OCI-LY3 (cell line): ENCODE measurements around the gene IFNW1.

Experiments used
- H2AFZ ChIP-seq: fragments of 200-600, 300-600 bp; shearing (Covaris generic); 2 replicates; pipeline ENCODE4 v1.6.0; 2014; ENCODE audit warnings: antibody characterized with exemption, low read depth, low read length
- H3K27ac ChIP-seq: fragments of 200-600, 300-600 bp; sonication (generic); 2 replicates; pipeline ENCODE4 v1.5.1; 2014; ENCODE audit warnings: mild to moderate bottlenecking, low read length, moderate library complexity, mixed read lengths
- H3K27me3 ChIP-seq: fragments of 200-600, 300-600 bp; sonication (generic); 2 replicates; pipeline ENCODE4 v1.6.1; 2014; ENCODE audit warnings: low read depth, low read length, mixed read lengths
- H3K36me3 ChIP-seq: fragments of 200-600, 300-600 bp; sonication (generic); replicated peaks from 2 replicates; pipeline ENCODE3; 2014; ENCODE audit warnings: low read depth, low read length, mixed read lengths
- H3K4me1 ChIP-seq: fragments of 300-600, 200-600 bp; sonication (generic); 2 replicates; pipeline ENCODE4 v1.6.1; 2014; ENCODE audit warnings: low read length, mixed read lengths
- H3K4me2 ChIP-seq: fragments of 200-600, 300-600 bp; sonication (generic); 2 replicates; pipeline ENCODE4 v1.6.1; 2014; ENCODE audit warnings: low read length, mixed read lengths
- H3K4me3 ChIP-seq: fragments of 300-600, 200-600 bp; sonication (generic); 2 replicates; pipeline ENCODE4 v1.5.1; 2014; ENCODE audit warnings: antibody characterized with exemption, mild to moderate bottlenecking, low read length, moderate library complexity
- H3K79me2 ChIP-seq: fragments of 300-600, 200-600 bp; shearing (Covaris generic); 2 replicates; pipeline ENCODE4 v1.6.1; 2014; ENCODE audit warnings: mild to moderate bottlenecking, low read length, mixed read lengths
- H3K9ac ChIP-seq: fragments of 300-600, 200-600 bp; shearing (Covaris generic); 2 replicates; pipeline ENCODE4 v1.6.0; 2014; ENCODE audit warnings: mild to moderate bottlenecking, low read length, moderate library complexity
- H3K9me3 ChIP-seq: fragments of 200-600, 300-600 bp; shearing (Covaris generic); 2 replicates; pipeline ENCODE4 v1.6.1; 2014; ENCODE audit warnings: low read length, mixed read lengths; ENCODE audit not compliant: insufficient read depth
- H4K20me1 ChIP-seq: fragments of 200-600, 300-600 bp; sonication (generic); 2 replicates; pipeline ENCODE4 v1.6.1; 2016; ENCODE audit warnings: low read length, mixed read lengths; ENCODE audit not compliant: insufficient read depth
- CTCF ChIP-seq: fragments of 200-600, 300-600 bp; sonication (generic); IDR thresholded peaks from 2 replicates; pipeline ENCODE4 v1.5.1; 2014; ENCODE audit warnings: antibody characterized with exemption, low read length, low read depth
- EZH2phosphoT487 ChIP-seq: fragments of 200-600 bp; shearing (Covaris generic); IDR thresholded peaks from 2 replicates; pipeline ENCODE4 v1.6.1; 2018; ENCODE audit warnings: antibody characterized with exemption, mixed run types, low read depth

IFNW1 gene

DNA sequence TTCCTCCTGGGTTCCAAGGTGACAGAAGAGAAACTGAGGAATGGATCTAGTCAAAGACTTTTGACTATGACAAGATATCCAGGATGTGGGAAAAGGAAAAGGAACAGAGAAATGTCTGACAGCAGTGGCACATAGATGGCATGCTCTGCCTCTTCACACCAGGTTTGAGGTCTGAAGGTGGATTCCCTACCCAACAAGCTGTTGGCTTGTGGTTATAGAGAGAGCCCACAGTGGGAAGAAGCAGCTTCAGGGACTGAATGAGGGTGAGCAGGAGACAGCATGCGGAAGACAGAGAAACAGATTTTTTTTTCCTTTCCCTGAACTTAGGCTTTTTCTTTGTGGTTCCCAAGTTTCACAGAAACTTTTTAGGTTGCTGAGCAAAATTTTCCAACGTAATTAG, 20.6 kb downstream of the IFNW1 start:
- Histone ChIP-seq H3K27ac (peak overlapping the region; percentile 11; the same call in 1 of the 2 replicates), H3K4me3 (peak overlapping the region; percentile 29), H3K27me3 (peaks cover 67% of the 10 kb centered on the region), H3K79me2 (no peaks in the 10 kb centered on the region), H3K36me3 (no peaks in the 10 kb centered on the region), H2AFZ (no peak overlapping the region), H3K4me1 (peaks cover 33% of the 10 kb centered on the region), H3K9ac (no peak overlapping the region), H3K4me2 (peak overlapping the region; percentile 63), H3K9me3 (no peaks in the 10 kb centered on the region), H4K20me1 (peaks cover 20% of the 10 kb centered on the region)
- TF ChIP-seq EZH2phosphoT487 = no peak
- no peak for TF ChIP-seq CTCF

DNA sequence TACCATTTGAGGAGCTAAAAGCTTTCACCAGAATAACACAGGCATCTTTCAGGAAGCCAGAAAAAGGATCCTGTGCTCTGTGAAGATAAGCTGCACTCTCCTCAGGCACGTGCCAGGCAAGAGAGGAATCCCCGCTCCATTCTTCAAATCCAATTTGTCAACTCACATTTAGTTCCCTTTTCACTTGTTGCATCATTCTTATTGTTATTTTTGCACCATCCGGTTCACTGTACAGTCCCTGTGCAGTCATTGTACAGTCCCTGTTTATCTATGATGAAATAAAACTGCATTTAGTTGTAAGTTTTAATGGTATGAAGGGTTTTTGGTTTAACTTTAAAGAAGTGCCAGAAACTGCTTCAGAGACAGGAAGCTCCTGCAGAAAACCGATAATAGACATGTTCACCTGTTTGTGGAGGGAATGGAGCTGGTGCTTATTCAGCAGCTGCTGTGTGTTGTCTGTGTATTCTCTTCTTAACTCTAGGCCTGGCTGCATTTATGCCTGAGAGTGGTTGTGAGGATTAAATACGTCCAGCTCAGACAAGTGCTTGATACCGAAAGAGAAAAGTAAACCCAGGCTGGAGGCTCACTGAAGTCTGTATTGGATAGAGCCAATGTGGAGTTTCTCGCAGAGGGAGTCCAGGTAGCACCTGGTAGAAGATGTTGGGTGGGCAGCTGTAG, 22.4 kb downstream of the IFNW1 start:
- Histone ChIP-seq H3K27ac (no peak overlapping the region), H3K9ac (no peak overlapping the region), H3K9me3 (no peaks in the 10 kb centered on the region), H3K4me3 (no peak overlapping the region), H3K4me1 (peaks cover 27% of the 10 kb centered on the region), H3K36me3 (no peaks in the 10 kb centered on the region), H3K27me3 (peaks cover 54% of the 10 kb centered on the region), H2AFZ (no peak overlapping the region), H3K79me2 (no peaks in the 10 kb centered on the region), H4K20me1 (peaks cover 20% of the 10 kb centered on the region), H3K4me2 (no peak overlapping the region)
- TF ChIP-seq CTCF (no peak), EZH2phosphoT487 (no peak)

GRCh38 chr9:21114311-21114710, 27.3 kb downstream of the IFNW1 start:
- no peaks in the 10 kb centered on the region for H3K9me3 ChIP-seq
- no peak overlapping the region for H3K9ac ChIP-seq
- H3K27me3 ChIP-seq = peaks cover 44% of the 10 kb centered on the region
- H3K4me3 ChIP-seq = no peak overlapping the region
- H4K20me1 ChIP-seq = 0 out of 2 replicates have a peak, but pooled peaks cover 4% of the 10 kb centered on the region
- TF ChIP-seq CTCF (no peak), EZH2phosphoT487 (no peak)
- H3K27ac ChIP-seq = no peak overlapping the region
- no peak overlapping the region for H3K4me2 ChIP-seq
- no peaks in the 10 kb centered on the region for H3K36me3 ChIP-seq
- H3K79me2 ChIP-seq = no peaks in the 10 kb centered on the region
- H3K4me1 ChIP-seq = peaks cover 5% of the 10 kb centered on the region
- no peak overlapping the region for H2AFZ ChIP-seq

DNA sequence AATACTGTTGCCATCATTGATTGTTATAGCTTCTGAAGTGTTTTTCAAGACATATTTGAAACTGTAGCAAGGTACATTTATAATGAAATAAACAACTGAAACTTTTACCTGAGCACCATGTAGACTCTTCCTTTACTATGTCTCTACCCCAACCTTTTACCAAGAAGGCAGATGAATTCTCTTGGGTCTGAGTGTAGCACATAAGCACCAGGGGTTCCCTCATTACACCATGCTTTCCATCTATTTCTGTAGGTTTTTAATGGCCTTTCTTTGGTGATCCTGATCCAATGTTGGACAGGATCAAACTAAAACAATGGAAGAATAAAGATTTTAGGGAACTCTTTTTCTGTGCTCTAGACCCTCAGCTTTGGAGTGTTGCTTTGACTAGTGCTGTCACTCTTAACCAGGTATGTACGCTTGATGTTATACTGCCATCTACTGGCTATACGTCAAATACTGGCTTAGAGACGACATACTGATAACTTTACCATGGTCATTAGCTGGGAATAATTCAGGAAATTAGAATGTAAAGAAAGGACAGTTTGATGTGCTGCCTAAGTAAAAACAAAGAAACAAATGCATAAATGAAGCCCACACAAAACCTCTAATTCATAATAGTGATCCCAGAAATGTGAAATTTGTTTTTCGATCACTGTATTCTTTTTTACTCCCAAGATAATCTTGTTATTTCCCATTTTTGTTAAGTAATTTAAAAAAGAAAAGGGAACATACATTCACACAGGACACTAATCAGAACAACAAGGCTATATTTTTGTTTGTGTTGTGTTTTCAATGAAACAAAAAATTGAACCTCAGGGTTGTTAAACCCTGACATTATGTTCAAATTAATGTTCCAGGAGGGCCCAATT, 30.7 kb downstream of the IFNW1 start:
- Histone ChIP-seq H3K9ac (no peak overlapping the region), H4K20me1 (no peaks in the 10 kb centered on the region), H2AFZ (no peak overlapping the region), H3K27me3 (peaks cover 21% of the 10 kb centered on the region), H3K4me1 (no peaks in the 10 kb centered on the region), H3K27ac (no peak overlapping the region), H3K9me3 (no peaks in the 10 kb centered on the region), H3K4me2 (no peak overlapping the region), H3K79me2 (no peaks in the 10 kb centered on the region), H3K36me3 (no peaks in the 10 kb centered on the region), H3K4me3 (no peak overlapping the region)
- peak; percentile 92 for TF ChIP-seq CTCF
- TF ChIP-seq EZH2phosphoT487 = no peak
